HuH-7.5 (cell line): ENCODE results near the gene PRKN.

Experiments used
- DNase-seq: peaks from one replicate; pipeline ENCODE4 v3.0.0; 2011; ENCODE audit warnings: low spot score

Gene PRKN

GRCh38 chr6:162053084-162053483 is 674.5 kb downstream of the PRKN start:
- no peak for DNase-seq

GRCh38 chr6:162050579-162050978 is 677.0 kb downstream of the PRKN start:
- DNase-seq: no peak

GRCh38 chr6:162046324-162046723 is 681.2 kb downstream of the PRKN start:
- DNase-seq: no peak

GRCh38 chr6:162032620-162033019 is 694.9 kb downstream of the PRKN start:
- no peak for DNase-seq

- DNase-seq: no peak
Measured at GRCh38 chr6:162029873-162030576, 697.5 kb downstream of the PRKN start.

- no peak for DNase-seq
Measured at GRCh38 chr6:162026843-162027242, 700.7 kb downstream of the PRKN start.

GRCh38 chr6:162026031-162026430 is 701.5 kb downstream of the PRKN start:
- no peak for DNase-seq

- DNase-seq: no peak
Measured at GRCh38 chr6:162019349-162019748, 708.2 kb downstream of the PRKN start.

GRCh38 chr6:162017536-162017935 is 710.0 kb downstream of the PRKN start:
- DNase-seq: no peak

- no peak for DNase-seq
Measured at GRCh38 chr6:162014069-162014811, 713.3 kb downstream of the PRKN start.

GRCh38 chr6:162005372-162005771 is 722.2 kb downstream of the PRKN start:
- no peak for DNase-seq

GRCh38 chr6:161996783-161997182 is 730.8 kb downstream of the PRKN start:
- no peak for DNase-seq

GRCh38 chr6:161985876-161986423 is 741.6 kb downstream of the PRKN start:
- no peak for DNase-seq

- DNase-seq: no peak
Measured at GRCh38 chr6:161984713-161985112, 742.9 kb downstream of the PRKN start.

- no peak for DNase-seq
Measured at GRCh38 chr6:161976553-161976952, 751.0 kb downstream of the PRKN start.

- no peak for DNase-seq
Measured at GRCh38 chr6:161973064-161973463, 754.5 kb downstream of the PRKN start.

- no peak for DNase-seq
Measured at GRCh38 chr6:161971043-161971442, 756.5 kb downstream of the PRKN start.

GRCh38 chr6:161963634-161964234 is 763.8 kb downstream of the PRKN start:
- no peak for DNase-seq

GRCh38 chr6:161963181-161963580 is 764.4 kb downstream of the PRKN start:
- no peak for DNase-seq

GRCh38 chr6:161961796-161962195 is 765.8 kb downstream of the PRKN start:
- no peak for DNase-seq

GRCh38 chr6:161961046-161961445 is 766.5 kb downstream of the PRKN start:
- no peak for DNase-seq

- DNase-seq: no peak
Measured at GRCh38 chr6:161959072-161959471, 768.5 kb downstream of the PRKN start.

GRCh38 chr6:161956082-161956481 is 771.5 kb downstream of the PRKN start:
- no peak for DNase-seq
